ENCODE results near the gene CIAPIN1.

CIAPIN1 gene

GRCh38 chr16:57426356-57426755 lies 20.8 kb downstream of the CIAPIN1 start:
- H3K56ac ChIP-seq (ENCODE audit: low read length), result no peak overlapping the region
- H3K27ac ChIP-seq (ENCODE audit: low read depth, low read length), result no peak overlapping the region
- H2BK15ac ChIP-seq (replicated peaks; ENCODE audit: low read depth), result no peak overlapping the region
- no peak overlapping the region for H3K4ac ChIP-seq (ENCODE audit: low read depth, low read length)
- H3K79me2 ChIP-seq (ENCODE audit: control insufficient read depth, insufficient read depth, low read length), result no peaks in the 10 kb centered on the region
- H2BK120ac ChIP-seq (ENCODE audit: low read depth, low read length), result no peak overlapping the region
- no CpG with 5 or more reads among the region's 7 CpGs for WGBS (ENCODE audit: extremely low coverage, insufficient coverage, low lambda C conversion rate)
- H2BK5ac ChIP-seq (ENCODE audit: low read length), result no peak overlapping the region
- H3K18ac ChIP-seq (ENCODE audit: low read length), result no peak overlapping the region
- no peak overlapping the region for H4K5ac ChIP-seq (ENCODE audit: low read length)
- H3K4me1 ChIP-seq (ENCODE audit: control insufficient read depth, low read depth, low read length), result no peaks in the 10 kb centered on the region
- no peak overlapping the region for H2AK5ac ChIP-seq (ENCODE audit: low read length)
- H3K79me1 ChIP-seq (ENCODE audit: low read length), result no peaks in the 10 kb centered on the region
- H3K4me2 ChIP-seq (ENCODE audit: low read length), result no peak overlapping the region
- H3K9ac ChIP-seq (ENCODE audit: low read length), result no peak overlapping the region
- no peak overlapping the region for H3K23ac ChIP-seq (ENCODE audit: low read length)
- H3K4me3 ChIP-seq (ENCODE audit: low read length), result no peak overlapping the region
- no peaks in the 10 kb centered on the region for H3K27me3 ChIP-seq (ENCODE audit: insufficient read depth, low read length, poor library complexity)
- H3K36me3 ChIP-seq (ENCODE audit: control insufficient read depth, insufficient read depth, low read length), result peaks cover 4% of the 10 kb centered on the region
- no peak for DNase-seq
- H4K8ac ChIP-seq (ENCODE audit: low read depth, low read length), result no peak overlapping the region

DNA sequence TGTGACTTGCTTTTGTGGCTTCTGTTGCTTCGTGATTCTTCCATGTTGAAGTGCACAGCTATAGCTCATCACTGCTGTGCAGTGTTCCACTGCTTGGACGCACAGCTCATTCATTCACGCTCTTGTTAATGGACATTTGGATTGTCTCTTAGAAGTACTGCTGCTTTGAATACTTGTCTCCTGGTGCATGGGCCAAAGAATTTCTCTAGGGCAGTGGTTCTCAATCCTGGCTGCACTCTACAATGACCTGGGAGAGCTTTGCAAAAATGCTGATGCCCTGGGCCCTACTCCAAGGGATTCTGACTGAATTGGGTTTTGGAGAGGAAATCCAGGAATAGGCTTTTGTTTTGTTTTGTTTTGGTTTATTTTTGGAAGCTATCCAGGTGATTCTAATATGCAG lies 22.6 kb downstream of the CIAPIN1 start:
- Histone ChIP-seq H3K79me1 (ENCODE audit: low read length) (no peaks in the 10 kb centered on the region), H2BK15ac (replicated peaks; ENCODE audit: low read depth) (no peak overlapping the region), H3K9ac (ENCODE audit: low read length) (no peak overlapping the region), H3K36me3 (ENCODE audit: control insufficient read depth, insufficient read depth, low read length) (peaks cover 2% of the 10 kb centered on the region), H3K4me2 (ENCODE audit: low read length) (no peak overlapping the region), H3K4ac (ENCODE audit: low read depth, low read length) (no peak overlapping the region), H3K27ac (ENCODE audit: low read depth, low read length) (no peak overlapping the region), H3K27me3 (ENCODE audit: insufficient read depth, low read length, poor library complexity) (no peaks in the 10 kb centered on the region), H3K23ac (ENCODE audit: low read length) (no peak overlapping the region), H3K56ac (ENCODE audit: low read length) (no peak overlapping the region), H2BK120ac (ENCODE audit: low read depth, low read length) (no peak overlapping the region), H4K5ac (ENCODE audit: low read length) (no peak overlapping the region), H3K18ac (ENCODE audit: low read length) (no peak overlapping the region), H2AK5ac (ENCODE audit: low read length) (no peak overlapping the region), H3K4me3 (ENCODE audit: low read length) (no peak overlapping the region), H4K8ac (ENCODE audit: low read depth, low read length) (no peak overlapping the region), H3K79me2 (ENCODE audit: control insufficient read depth, insufficient read depth, low read length) (no peaks in the 10 kb centered on the region), H2BK5ac (ENCODE audit: low read length) (no peak overlapping the region), H3K4me1 (ENCODE audit: control insufficient read depth, low read depth, low read length) (no peaks in the 10 kb centered on the region)
- no peak for DNase-seq
- WGBS (ENCODE audit: extremely low coverage, insufficient coverage, low lambda C conversion rate), result no CpG with 5 or more reads among the region's 3 CpGs

GRCh38 chr16:57423152-57423551 lies 24.0 kb downstream of the CIAPIN1 start:
- Histone ChIP-seq H3K79me2 (ENCODE audit: control insufficient read depth, insufficient read depth, low read length) (no peaks in the 10 kb centered on the region), H4K5ac (ENCODE audit: low read length) (no peak overlapping the region), H2BK15ac (replicated peaks; ENCODE audit: low read depth) (no peak overlapping the region), H3K56ac (ENCODE audit: low read length) (peak overlapping the region; percentile 3), H2AK5ac (ENCODE audit: low read length) (no peak overlapping the region), H2BK5ac (ENCODE audit: low read length) (no peak overlapping the region), H3K27ac (ENCODE audit: low read depth, low read length) (no peak overlapping the region), H4K8ac (ENCODE audit: low read depth, low read length) (no peak overlapping the region), H2BK120ac (ENCODE audit: low read depth, low read length) (no peak overlapping the region), H3K4me3 (ENCODE audit: low read length) (no peak overlapping the region), H3K18ac (ENCODE audit: low read length) (no peak overlapping the region), H3K27me3 (ENCODE audit: insufficient read depth, low read length, poor library complexity) (no peaks in the 10 kb centered on the region), H3K79me1 (ENCODE audit: low read length) (no peaks in the 10 kb centered on the region), H3K4ac (ENCODE audit: low read depth, low read length) (no peak overlapping the region), H3K4me1 (ENCODE audit: control insufficient read depth, low read depth, low read length) (peaks cover 5% of the 10 kb centered on the region), H3K23ac (ENCODE audit: low read length) (no peak overlapping the region), H3K36me3 (ENCODE audit: control insufficient read depth, insufficient read depth, low read length) (peaks cover under 1% of the 10 kb centered on the region), H3K4me2 (ENCODE audit: low read length) (no peak overlapping the region), H3K9ac (ENCODE audit: low read length) (no peak overlapping the region)
- no peak for DNase-seq
- no CpG with 5 or more reads among the region's 2 CpGs for WGBS (ENCODE audit: extremely low coverage, insufficient coverage, low lambda C conversion rate)

GRCh38 chr16:57422026-57422944 lies 24.9 kb downstream of the CIAPIN1 start:
- Histone ChIP-seq H3K36me3 (ENCODE audit: control insufficient read depth, insufficient read depth, low read length) (no peaks in the 10 kb centered on the region), H4K8ac (ENCODE audit: low read depth, low read length) (no peak overlapping the region), H3K27me3 (ENCODE audit: insufficient read depth, low read length, poor library complexity) (no peaks in the 10 kb centered on the region), H3K9ac (ENCODE audit: low read length) (no peak overlapping the region), H3K18ac (ENCODE audit: low read length) (no peak overlapping the region), H3K4me1 (ENCODE audit: control insufficient read depth, low read depth, low read length) (peaks cover 7% of the 10 kb centered on the region), H2BK5ac (ENCODE audit: low read length) (no peak overlapping the region), H3K27ac (ENCODE audit: low read depth, low read length) (no peak overlapping the region), H3K4me3 (ENCODE audit: low read length) (no peak overlapping the region), H4K5ac (ENCODE audit: low read length) (no peak overlapping the region), H3K56ac (ENCODE audit: low read length) (no peak overlapping the region), H2BK120ac (ENCODE audit: low read depth, low read length) (no peak overlapping the region), H2AK5ac (ENCODE audit: low read length) (no peak overlapping the region), H2BK15ac (replicated peaks; ENCODE audit: low read depth) (no peak overlapping the region), H3K23ac (ENCODE audit: low read length) (no peak overlapping the region), H3K79me1 (ENCODE audit: low read length) (no peaks in the 10 kb centered on the region), H3K79me2 (ENCODE audit: control insufficient read depth, insufficient read depth, low read length) (no peaks in the 10 kb centered on the region), H3K4ac (ENCODE audit: low read depth, low read length) (no peak overlapping the region), H3K4me2 (ENCODE audit: low read length) (no peak overlapping the region)
- WGBS (ENCODE audit: extremely low coverage, insufficient coverage, low lambda C conversion rate), result no CpG with 5 or more reads among the region's 10 CpGs
- DNase-seq, result peak; percentile 74

- DNase-seq, result peak; percentile 34
Measured at GRCh38 chr16:57419506-57419905, 27.7 kb downstream of the CIAPIN1 start.

More at GRCh38 chr16:57419506-57419905, 27.7 kb downstream of the CIAPIN1 start:
- WGBS (ENCODE audit: extremely low coverage, insufficient coverage, low lambda C conversion rate), result no CpG with 5 or more reads among the region's 6 CpGs
- H3K27me3 ChIP-seq (ENCODE audit: insufficient read depth, low read length, poor library complexity), result no peaks in the 10 kb centered on the region
- no peaks in the 10 kb centered on the region for H3K79me1 ChIP-seq (ENCODE audit: low read length)
- H4K8ac ChIP-seq (ENCODE audit: low read depth, low read length), result no peak overlapping the region
- H3K36me3 ChIP-seq (ENCODE audit: control insufficient read depth, insufficient read depth, low read length), result no peaks in the 10 kb centered on the region
- no peak overlapping the region for H2AK5ac ChIP-seq (ENCODE audit: low read length)
- H3K4me1 ChIP-seq (ENCODE audit: control insufficient read depth, low read depth, low read length), result peaks cover 7% of the 10 kb centered on the region
- H3K79me2 ChIP-seq (ENCODE audit: control insufficient read depth, insufficient read depth, low read length), result no peaks in the 10 kb centered on the region
- no peak overlapping the region for H3K4me2 ChIP-seq (ENCODE audit: low read length)
- H2BK5ac ChIP-seq (ENCODE audit: low read length), result no peak overlapping the region
- no peak overlapping the region for H3K4me3 ChIP-seq (ENCODE audit: low read length)
- no peak overlapping the region for H4K5ac ChIP-seq (ENCODE audit: low read length)
- H3K9ac ChIP-seq (ENCODE audit: low read length), result no peak overlapping the region
- H3K56ac ChIP-seq (ENCODE audit: low read length), result peak overlapping the region; percentile 34
- no peak overlapping the region for H3K23ac ChIP-seq (ENCODE audit: low read length)
- no peak overlapping the region for H3K27ac ChIP-seq (ENCODE audit: low read depth, low read length)
- no peak overlapping the region for H3K18ac ChIP-seq (ENCODE audit: low read length)
- no peak overlapping the region for H3K4ac ChIP-seq (ENCODE audit: low read depth, low read length)
- no peak overlapping the region for H2BK120ac ChIP-seq (ENCODE audit: low read depth, low read length)
- H2BK15ac ChIP-seq (replicated peaks; ENCODE audit: low read depth), result no peak overlapping the region
